Panc1 (cell line): ENCODE measurements around the gene SRSF9.

Experiments used
- POLR2AphosphoS5 ChIP-seq: IDR thresholded peaks from 2 replicates; pipeline ENCODE4 v1.6.1; 2012; ENCODE audit warnings: mild to moderate bottlenecking, low read depth, low read length, moderate library complexity
- TCF7L2 ChIP-seq: IDR thresholded peaks from 2 replicates; pipeline ENCODE4 v1.6.1; 2011; ENCODE audit warnings: mild to moderate bottlenecking, low read depth, low read length, inconsistent platforms
- TF ChIP-seq, protein P1 (sequence below): fragments of 450-650 bp; IDR thresholded peaks from 2 replicates; pipeline ENCODE4 v1.5.1; 2017; ENCODE audit warnings: mild to moderate bottlenecking

DNA sequence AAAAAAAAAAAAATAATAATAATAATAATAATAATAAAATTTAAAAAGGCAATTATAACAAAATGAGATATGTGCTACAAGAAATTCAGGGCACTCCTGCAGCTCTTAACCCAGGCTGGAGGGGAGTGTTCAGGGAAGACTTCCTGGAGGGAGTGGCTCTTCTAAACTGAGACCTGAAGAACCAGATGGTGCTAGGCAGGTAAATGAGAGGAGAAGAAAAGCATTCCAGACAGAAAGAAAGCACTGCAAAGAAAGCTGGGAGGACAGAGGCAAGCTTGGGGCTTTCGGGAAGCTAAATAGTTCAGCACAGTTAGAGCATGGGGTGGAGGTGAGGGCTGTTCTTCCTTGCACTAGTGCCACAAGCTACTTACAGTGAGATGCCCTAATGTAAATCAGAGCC lies 9.9 kb upstream of the SRSF9 start:
- TF ChIP-seq, protein P1, sequence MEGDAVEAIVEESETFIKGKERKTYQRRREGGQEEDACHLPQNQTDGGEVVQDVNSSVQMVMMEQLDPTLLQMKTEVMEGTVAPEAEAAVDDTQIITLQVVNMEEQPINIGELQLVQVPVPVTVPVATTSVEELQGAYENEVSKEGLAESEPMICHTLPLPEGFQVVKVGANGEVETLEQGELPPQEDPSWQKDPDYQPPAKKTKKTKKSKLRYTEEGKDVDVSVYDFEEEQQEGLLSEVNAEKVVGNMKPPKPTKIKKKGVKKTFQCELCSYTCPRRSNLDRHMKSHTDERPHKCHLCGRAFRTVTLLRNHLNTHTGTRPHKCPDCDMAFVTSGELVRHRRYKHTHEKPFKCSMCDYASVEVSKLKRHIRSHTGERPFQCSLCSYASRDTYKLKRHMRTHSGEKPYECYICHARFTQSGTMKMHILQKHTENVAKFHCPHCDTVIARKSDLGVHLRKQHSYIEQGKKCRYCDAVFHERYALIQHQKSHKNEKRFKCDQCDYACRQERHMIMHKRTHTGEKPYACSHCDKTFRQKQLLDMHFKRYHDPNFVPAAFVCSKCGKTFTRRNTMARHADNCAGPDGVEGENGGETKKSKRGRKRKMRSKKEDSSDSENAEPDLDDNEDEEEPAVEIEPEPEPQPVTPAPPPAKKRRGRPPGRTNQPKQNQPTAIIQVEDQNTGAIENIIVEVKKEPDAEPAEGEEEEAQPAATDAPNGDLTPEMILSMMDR, result no peak
- TF ChIP-seq TCF7L2 (no peak), POLR2AphosphoS5 (no peak)
